Stimulated activated naive CD8-positive, alpha-beta T cell treated with anti-CD3 and anti-CD28 coated beads, Interleukin-15, amount 100 ng/mL, for 72 hours (primary cell): ENCODE measurements around the gene ATF7IP2.

Experiments used
- ATAC-seq: fragments of 150-1000 bp; cut with Tn5 transposase; 2 replicates; pipeline ENCODE4 v1.10.0; 2021; ENCODE audit warnings: mild to moderate bottlenecking, moderate library complexity
- DNase-seq, 2 donors: peaks; one replicate each; pipeline ENCODE4 v3.0.0; 2021 to 2022
- H3K27ac Mint-ChIP-seq, 2 donors: one replicate each; pipeline ENCODE4 v1.8.0; 2022; ENCODE audit warnings: mild to moderate bottlenecking in 2 of 2, mixed read lengths in 2 of 2, moderate library complexity in 2 of 2
- H3K27me3 Mint-ChIP-seq: one replicate; pipeline ENCODE4 v1.8.0; 2022; ENCODE audit warnings: mixed read lengths
- H3K4me1 Mint-ChIP-seq: one replicate; pipeline ENCODE4 v1.8.0; 2022; ENCODE audit warnings: mild to moderate bottlenecking, mixed read lengths
- H3K4me3 Mint-ChIP-seq, 2 donors: one replicate each; pipeline ENCODE4 v1.8.0; 2022; ENCODE audit warnings: mild to moderate bottlenecking in 2 of 2, mixed read lengths in 2 of 2, moderate library complexity in 1 of 2
- H3K9me3 Mint-ChIP-seq, 2 donors: one replicate each; pipeline ENCODE4 v1.8.0; 2022; ENCODE audit warnings: mixed read lengths in 2 of 2

Gene ATF7IP2

DNA sequence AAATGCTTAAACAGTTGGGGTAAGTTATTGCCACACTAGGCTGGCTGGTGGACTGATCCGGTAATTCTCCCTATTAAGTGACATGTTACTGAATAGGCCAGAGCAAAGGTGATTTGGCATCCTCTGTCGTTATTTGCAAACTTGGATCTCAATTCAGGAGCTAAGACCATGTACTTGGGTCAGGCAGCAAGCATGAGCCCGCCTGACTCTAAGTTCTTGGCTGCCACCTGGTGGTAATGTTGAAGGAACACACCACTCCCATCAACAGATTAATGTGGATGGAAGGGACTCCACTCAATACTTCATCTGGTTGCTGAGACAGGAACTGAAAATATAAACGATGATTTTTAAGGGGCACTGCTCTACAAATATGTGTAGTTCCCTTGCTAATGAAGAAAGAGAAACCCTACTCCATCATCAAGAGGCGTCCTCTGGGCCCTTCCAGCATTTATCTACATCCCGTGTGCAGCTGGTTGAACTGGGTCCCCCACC is 123.7 kb downstream of the ATF7IP2 start:
- Mint-ChIP-seq H3K4me1 (no peaks in the 10 kb centered on the region), H3K27me3 (no peaks in the 10 kb centered on the region), H3K4me3 (no peak overlapping the region), H3K27ac (no peak overlapping the region), H3K9me3 (no peaks in the 10 kb centered on the region)
- ATAC-seq (peak; percentile 90), DNase-seq (peak; percentile 60 to 62)

- ATAC-seq (no peak), DNase-seq (no peak)
- H3K27ac Mint-ChIP-seq, result no peak overlapping the region
- H3K4me1 Mint-ChIP-seq, result no peaks in the 10 kb centered on the region
- no peaks in the 10 kb centered on the region for H3K9me3 Mint-ChIP-seq
- no peaks in the 10 kb centered on the region for H3K27me3 Mint-ChIP-seq
- no peak overlapping the region for H3K4me3 Mint-ChIP-seq
These were observed 124.4 kb downstream of the ATF7IP2 start for GRCh38 chr16:10510279-10510678.

DNA sequence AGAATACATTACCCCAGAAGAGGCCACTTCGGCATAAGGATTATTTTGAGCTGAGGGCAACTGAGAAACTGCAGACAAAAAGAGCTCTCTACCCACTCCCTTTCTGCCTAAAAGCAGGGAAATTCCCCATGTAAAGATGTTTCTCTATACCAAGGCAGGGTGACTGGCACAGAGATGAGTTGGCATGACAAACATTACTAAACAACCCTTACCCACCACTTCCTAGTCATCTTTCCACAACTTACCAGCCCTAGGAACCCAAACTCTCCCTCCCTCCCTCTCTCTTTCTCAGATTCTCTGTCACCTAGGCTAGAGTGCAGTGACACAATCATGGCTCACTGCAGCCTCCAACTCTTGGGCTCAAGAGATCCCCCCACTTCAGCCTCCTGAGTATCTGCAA is 126.0 kb downstream of the ATF7IP2 start:
- Mint-ChIP-seq H3K27ac (no peak overlapping the region), H3K4me1 (no peaks in the 10 kb centered on the region), H3K27me3 (no peaks in the 10 kb centered on the region), H3K4me3 (no peak overlapping the region), H3K9me3 (no peaks in the 10 kb centered on the region)
- DNase-seq (no peak), ATAC-seq (peak; percentile 77)

DNA sequence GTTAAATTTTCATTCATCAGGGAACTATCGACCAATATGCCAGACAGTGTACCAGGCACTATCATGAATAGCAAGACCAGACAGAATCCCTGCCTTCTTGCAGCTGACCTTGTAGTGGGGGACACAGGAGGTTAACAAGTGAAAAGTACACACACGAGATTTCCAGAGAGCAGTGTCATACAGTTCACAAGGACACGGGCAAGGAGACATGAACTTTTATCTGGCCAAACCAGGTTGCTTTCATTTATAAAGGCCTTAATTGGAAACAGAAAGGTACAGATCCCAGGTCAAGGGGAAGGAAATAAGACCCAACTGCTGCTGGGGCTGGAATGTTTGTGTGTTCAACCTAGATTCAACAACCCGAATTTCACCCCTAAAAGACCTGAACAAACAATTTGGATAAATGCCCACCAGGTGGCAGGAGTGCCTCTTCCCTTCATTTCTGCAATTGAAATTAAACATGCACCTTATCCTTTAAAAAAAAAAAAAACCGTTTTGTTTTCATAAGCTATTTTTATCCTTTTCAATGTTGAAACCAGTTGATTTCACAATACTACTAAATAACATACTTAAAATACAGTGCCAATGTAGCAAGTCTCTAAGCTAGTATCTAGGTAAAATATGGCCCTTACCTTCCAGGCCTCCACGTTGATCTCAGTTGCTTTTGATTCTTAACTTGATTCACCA is 128.7 kb downstream of the ATF7IP2 start:
- H3K27me3 Mint-ChIP-seq, result no peaks in the 10 kb centered on the region
- no peak overlapping the region for H3K4me3 Mint-ChIP-seq
- H3K9me3 Mint-ChIP-seq, result no peaks in the 10 kb centered on the region
- H3K27ac Mint-ChIP-seq, result no peak overlapping the region
- DNase-seq (peak; percentile 33 to 40), ATAC-seq (no peak)
- no peaks in the 10 kb centered on the region for H3K4me1 Mint-ChIP-seq

DNA sequence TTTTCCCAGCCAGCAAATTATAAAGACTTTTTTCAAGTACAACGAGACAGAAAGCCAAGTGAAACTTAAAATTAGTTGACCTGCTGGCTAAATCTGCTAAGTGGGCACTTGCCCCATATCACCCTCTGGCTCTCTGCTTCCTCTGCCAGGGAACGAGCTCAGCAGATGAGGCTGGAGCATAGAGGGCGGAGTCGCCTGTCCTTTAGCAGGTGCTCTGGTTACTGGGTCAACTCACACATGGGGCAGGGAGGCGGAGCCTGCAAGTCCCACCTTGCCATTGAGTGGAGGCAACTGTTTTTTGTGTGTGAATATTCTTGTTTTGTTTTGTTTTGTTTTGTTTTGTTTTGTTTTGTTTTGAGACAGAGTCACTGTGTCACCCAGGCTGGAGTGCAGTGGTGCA is 132.0 kb downstream of the ATF7IP2 start:
- Mint-ChIP-seq H3K4me3 (no peak overlapping the region), H3K9me3 (no peaks in the 10 kb centered on the region), H3K4me1 (no peaks in the 10 kb centered on the region), H3K27ac (no peak overlapping the region), H3K27me3 (peaks cover 12% of the 10 kb centered on the region)
- DNase-seq (no peak), ATAC-seq (no peak)

GRCh38 chr16:10518479-10519041 is 132.7 kb downstream of the ATF7IP2 start:
- no peak overlapping the region for H3K27ac Mint-ChIP-seq
- no peak for ATAC-seq
- peaks cover 12% of the 10 kb centered on the region for H3K27me3 Mint-ChIP-seq
- no peaks in the 10 kb centered on the region for H3K9me3 Mint-ChIP-seq
- H3K4me1 Mint-ChIP-seq, result no peaks in the 10 kb centered on the region
- H3K4me3 Mint-ChIP-seq, result no peak overlapping the region
- no peak for DNase-seq

DNA sequence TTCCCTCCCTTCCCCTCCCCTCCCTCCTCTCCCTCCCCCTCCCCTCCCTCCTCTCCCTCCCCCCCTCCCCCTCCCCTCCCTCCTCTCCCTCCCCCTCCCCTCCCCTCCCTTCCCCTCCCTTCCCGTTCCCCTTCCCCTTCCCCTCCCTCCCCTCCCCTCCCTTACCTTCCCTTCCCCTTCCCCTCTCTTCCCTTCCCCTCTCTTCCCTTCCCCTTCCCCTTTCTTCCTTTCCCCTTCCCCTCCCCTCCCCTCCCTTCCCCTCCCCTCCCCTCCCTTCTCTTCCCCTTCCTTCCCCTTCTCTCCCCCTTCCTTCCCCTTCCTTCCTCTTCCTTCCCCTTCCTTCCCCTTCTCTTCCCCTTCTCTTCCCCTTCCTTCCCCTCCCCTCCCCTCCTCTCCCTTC is 133.4 kb downstream of the ATF7IP2 start:
- DNase-seq (no peak), ATAC-seq (no peak)
- H3K27me3 Mint-ChIP-seq, result peaks cover 12% of the 10 kb centered on the region
- no peaks in the 10 kb centered on the region for H3K4me1 Mint-ChIP-seq
- H3K4me3 Mint-ChIP-seq, result no peak overlapping the region
- H3K9me3 Mint-ChIP-seq, result no peaks in the 10 kb centered on the region
- H3K27ac Mint-ChIP-seq, result no peak overlapping the region

DNA sequence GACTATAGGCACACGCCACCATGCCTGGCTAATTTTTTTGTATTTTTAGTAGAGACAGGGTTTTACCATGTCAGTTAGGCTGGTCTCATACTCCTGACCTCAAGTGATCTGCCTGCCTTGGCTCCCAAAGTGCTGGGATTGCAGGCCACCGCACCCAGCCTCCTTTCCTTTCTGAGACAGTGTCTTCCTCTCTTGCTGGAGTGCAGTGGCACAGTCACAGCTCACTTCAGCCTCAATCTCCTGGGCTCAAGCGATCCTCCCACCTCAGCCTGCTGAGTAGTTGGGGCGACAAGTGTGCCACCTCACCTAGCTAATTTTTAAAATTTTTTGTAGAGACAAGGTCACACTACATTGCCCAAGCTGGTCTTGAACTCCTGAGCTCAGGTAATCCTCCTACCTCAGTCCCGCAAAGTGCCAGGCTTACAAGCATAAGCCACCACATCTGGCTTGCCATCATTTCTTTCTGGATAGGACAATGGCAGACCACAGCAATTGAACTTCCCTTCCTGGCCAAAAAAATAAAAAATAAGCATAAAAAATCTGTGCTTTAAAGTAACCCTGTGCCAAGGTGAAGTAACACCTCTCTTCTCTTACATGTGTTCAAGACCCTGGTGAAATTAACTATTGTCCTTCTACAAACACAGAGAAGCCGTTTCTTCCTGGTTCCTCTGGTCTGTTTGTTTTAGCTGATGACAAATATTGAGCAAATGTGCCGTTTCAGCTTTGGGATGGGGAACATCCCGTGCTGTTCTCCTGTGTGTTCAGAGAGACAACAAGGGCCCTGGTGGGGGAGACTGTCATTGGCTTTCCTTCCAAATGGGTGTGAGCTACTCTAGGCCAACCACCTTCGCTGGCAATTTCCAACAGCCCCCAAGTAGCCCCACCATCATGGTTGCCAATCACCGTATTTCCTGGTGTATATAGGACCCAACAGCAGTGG is 134.3 kb downstream of the ATF7IP2 start:
- no peak overlapping the region for H3K4me3 Mint-ChIP-seq
- peak overlapping the region in 1 of 2 donors; percentile 87 for H3K27ac Mint-ChIP-seq
- no peaks in the 10 kb centered on the region for H3K4me1 Mint-ChIP-seq
- no peaks in the 10 kb centered on the region for H3K9me3 Mint-ChIP-seq
- ATAC-seq (no peak), DNase-seq (no peak)
- peaks cover 12% of the 10 kb centered on the region for H3K27me3 Mint-ChIP-seq

DNA sequence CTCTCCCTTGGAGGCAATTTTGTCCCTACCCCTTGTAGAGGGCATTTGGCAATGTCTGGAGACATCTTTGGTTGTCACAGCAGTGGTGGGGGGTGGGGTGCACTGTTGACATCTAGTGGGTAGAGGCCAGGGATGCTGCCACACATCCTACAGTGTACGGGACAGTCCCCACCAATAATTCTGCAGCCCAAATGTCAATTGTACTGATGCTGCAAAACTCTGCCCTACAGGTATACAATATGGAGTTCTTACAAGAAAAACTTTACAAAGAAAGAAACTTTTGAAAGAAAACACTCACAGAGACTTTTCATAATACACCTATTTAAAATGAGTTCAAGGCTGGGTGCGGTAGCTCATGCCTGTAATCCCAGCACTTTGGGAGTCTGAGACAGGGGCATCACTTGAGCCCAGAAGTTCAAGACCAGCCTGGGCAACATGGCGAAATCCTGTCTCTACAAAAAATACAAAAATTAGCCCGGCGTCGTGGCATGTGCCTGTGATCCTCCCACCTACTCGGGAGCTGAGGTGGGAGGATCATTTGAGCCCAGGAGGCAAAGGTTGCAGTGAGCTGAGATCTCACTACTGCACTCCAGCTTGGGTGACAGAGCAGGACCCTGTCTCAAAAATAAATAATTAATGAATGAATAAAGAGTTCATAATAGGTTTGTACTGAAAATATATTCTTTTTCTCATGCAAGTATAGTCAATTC is 135.2 kb downstream of the ATF7IP2 start:
- Mint-ChIP-seq H3K4me1 (no peaks in the 10 kb centered on the region), H3K4me3 (no peak overlapping the region), H3K27me3 (peaks cover 12% of the 10 kb centered on the region), H3K27ac (no peak overlapping the region), H3K9me3 (no peaks in the 10 kb centered on the region)
- no peak for DNase-seq
- no peak for ATAC-seq

DNA sequence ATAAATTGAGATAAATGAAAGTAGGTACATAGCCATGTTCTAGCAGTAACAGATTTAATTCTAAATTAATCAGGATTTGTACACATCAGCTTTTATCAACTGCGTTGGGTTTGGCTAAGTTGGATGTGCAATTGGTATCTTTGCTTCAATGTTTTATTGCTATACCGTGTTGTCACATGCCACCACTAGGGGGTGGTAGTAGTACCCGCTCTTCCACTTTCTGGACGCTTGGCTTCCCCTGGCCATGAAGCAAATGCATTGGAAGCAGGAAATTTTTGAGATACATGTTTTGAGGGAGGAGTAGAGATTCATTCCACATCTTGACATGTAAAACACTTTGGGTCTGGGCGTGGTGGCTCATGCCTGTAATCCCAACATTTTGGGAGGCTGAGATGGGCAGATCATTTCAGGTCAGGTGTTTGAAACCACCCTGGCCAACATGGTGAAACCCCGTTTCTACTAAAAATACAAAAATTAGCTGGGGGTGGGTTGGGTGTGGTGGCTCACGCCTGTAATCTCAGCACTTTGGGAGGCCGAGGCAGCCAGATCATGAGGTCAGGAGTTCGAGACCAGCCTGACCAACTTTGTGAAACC is 135.9 kb downstream of the ATF7IP2 start:
- no peaks in the 10 kb centered on the region for H3K4me1 Mint-ChIP-seq
- no peaks in the 10 kb centered on the region for H3K9me3 Mint-ChIP-seq
- H3K27ac Mint-ChIP-seq, result no peak overlapping the region
- H3K27me3 Mint-ChIP-seq, result peaks cover 12% of the 10 kb centered on the region
- DNase-seq (peak; percentile 24 to 37), ATAC-seq (peak; percentile 53)
- no peak overlapping the region for H3K4me3 Mint-ChIP-seq

GRCh38 chr16:10522966-10523365 is 137.1 kb downstream of the ATF7IP2 start:
- Mint-ChIP-seq H3K4me3 (no peak overlapping the region), H3K4me1 (no peaks in the 10 kb centered on the region), H3K27ac (no peak overlapping the region), H3K27me3 (peaks cover 12% of the 10 kb centered on the region), H3K9me3 (no peaks in the 10 kb centered on the region)
- ATAC-seq (no peak), DNase-seq (no peak)

GRCh38 chr16:10525214-10525825 is 139.5 kb downstream of the ATF7IP2 start:
- no peak overlapping the region for H3K27ac Mint-ChIP-seq
- H3K4me3 Mint-ChIP-seq, result no peak overlapping the region
- H3K4me1 Mint-ChIP-seq, result no peaks in the 10 kb centered on the region
- no peak for DNase-seq
- no peaks in the 10 kb centered on the region for H3K9me3 Mint-ChIP-seq
- no peak for ATAC-seq
- H3K27me3 Mint-ChIP-seq, result peaks cover 5% of the 10 kb centered on the region

GRCh38 chr16:10526962-10527361 is 141.1 kb downstream of the ATF7IP2 start:
- ATAC-seq (no peak), DNase-seq (no peak)
- Mint-ChIP-seq H3K4me1 (no peaks in the 10 kb centered on the region), H3K27ac (peak overlapping the region in 1 of 2 donors; percentile 24), H3K4me3 (no peak overlapping the region), H3K9me3 (no peaks in the 10 kb centered on the region), H3K27me3 (no peaks in the 10 kb centered on the region)

GRCh38 chr16:10528635-10529034 is 142.8 kb downstream of the ATF7IP2 start:
- no peaks in the 10 kb centered on the region for H3K9me3 Mint-ChIP-seq
- H3K27me3 Mint-ChIP-seq, result no peaks in the 10 kb centered on the region
- DNase-seq (no peak), ATAC-seq (no peak)
- no peak overlapping the region for H3K4me3 Mint-ChIP-seq
- no peak overlapping the region for H3K27ac Mint-ChIP-seq
- no peaks in the 10 kb centered on the region for H3K4me1 Mint-ChIP-seq
